Immature natural killer cell (primary cell): ENCODE results near the gene PRPF38B. TPM values are rescaled to one million over a fixed set of nuclear protein-coding genes. Genes with fewer than 3 reads are reported as not detected.
"Not testable (repeated sequence)": the region's sequence is repeated elsewhere in the genome, so short reads cannot be mapped to it uniquely, and the experiment has no call there.

ENCODE experiments used
- DNase-seq, 3 donors: peaks; one replicate each; pipeline ENCODE4 v3.0.0; 2022; ENCODE audit warnings: mixed read lengths in 1 of 3
- H3K27ac Mint-ChIP-seq, 6 donors: one replicate each; pipeline ENCODE4 v1.8.0; 2020; ENCODE audit warnings: mixed read lengths in 6 of 6, mild to moderate bottlenecking in 5 of 6, inconsistent platforms in 4 of 6, moderate library complexity in 3 of 6
- H3K27me3 Mint-ChIP-seq, 3 donors: one replicate each; pipeline ENCODE4 v1.8.0; 2020 to 2021; ENCODE audit warnings: low read depth in 3 of 3, mild to moderate bottlenecking in 3 of 3, mixed read lengths in 3 of 3, moderate library complexity in 3 of 3, inconsistent platforms in 1 of 3
- H3K36me3 Mint-ChIP-seq, 3 donors: one replicate each; pipeline ENCODE4 v1.8.0; 2020; ENCODE audit warnings: mixed read lengths in 3 of 3, inconsistent platforms in 2 of 3, mild to moderate bottlenecking in 2 of 3
- H3K4me1 Mint-ChIP-seq, 2 donors: one replicate each; pipeline ENCODE4 v1.8.0; 2020; ENCODE audit warnings: inconsistent platforms in 2 of 2, mild to moderate bottlenecking in 2 of 2, mixed read lengths in 2 of 2, moderate library complexity in 1 of 2
- H3K4me3 Mint-ChIP-seq, 5 donors: one replicate each; pipeline ENCODE4 v1.8.0; 2020; ENCODE audit warnings: mild to moderate bottlenecking in 5 of 5, mixed read lengths in 5 of 5, inconsistent platforms in 3 of 5, moderate library complexity in 3 of 5
- H3K9me3 Mint-ChIP-seq, 6 donors: one replicate each; pipeline ENCODE4 v1.8.0; 2020; ENCODE audit warnings: mild to moderate bottlenecking in 6 of 6, mixed read lengths in 6 of 6, inconsistent platforms in 4 of 6, moderate library complexity in 3 of 6
- polyA plus RNA-seq, 3 donors: library from polyadenylated mRNA; unstranded; fragments of 300-500 nt; fragmentation: Illumina TruSeq; gene quantifications; one replicate each; pipeline ENCODE4 v1.2.3, GENCODE V29; 2021

PRPF38B gene
- polyA plus RNA-seq, 3 donors from 2014 or later = 11.1 to 36.1 (median 16.5) TPM

GRCh38 chr1:108665067-108665466 is 27.0 kb upstream of the PRPF38B start:
- H3K4me1 Mint-ChIP-seq = peaks cover 27 to 37% of the 10 kb centered on the region in 2 donors
- peak overlapping the region in 1 of 6 donors; percentile 21 for H3K27ac Mint-ChIP-seq
- no peak overlapping the region for H3K4me3 Mint-ChIP-seq
- H3K27me3 Mint-ChIP-seq = peaks cover 8 to 17% (median 12%) of the 10 kb centered on the region in 3 donors
- no peak for DNase-seq
- H3K36me3 Mint-ChIP-seq = peaks cover 0 to 7% (median 4%) of the 10 kb centered on the region in 3 donors
- no peaks in the 10 kb centered on the region for H3K9me3 Mint-ChIP-seq

- Mint-ChIP-seq H3K4me1 (peaks cover 27 to 34% of the 10 kb centered on the region in 2 donors), H3K9me3 (no peaks in the 10 kb centered on the region), H3K27ac (no peak overlapping the region)
These were observed 26.3 kb upstream of the PRPF38B start for GRCh38 chr1:108665771-108666170.

DNA sequence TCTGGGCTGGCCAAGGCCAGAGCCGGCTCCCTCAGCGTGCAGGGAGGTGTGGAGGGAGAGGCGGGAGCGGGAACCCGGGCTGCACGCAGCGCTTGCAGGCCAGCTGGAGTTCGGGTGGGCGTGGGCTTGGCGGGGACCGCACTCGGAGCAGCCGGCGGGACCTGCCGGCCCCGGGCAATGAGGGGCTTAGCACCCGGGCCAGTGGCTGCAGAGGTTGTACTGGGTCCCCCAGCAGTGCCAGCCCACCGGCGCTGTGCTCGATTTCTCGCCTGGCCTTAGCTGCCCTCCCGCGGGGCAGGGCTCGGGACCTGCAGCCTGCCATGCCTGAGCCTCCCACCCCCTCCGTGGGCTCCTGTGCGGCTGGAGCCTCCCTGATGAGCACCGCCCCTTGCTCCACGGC is 24.7 kb upstream of the PRPF38B start:
- not testable (repeated sequence) for H3K27ac Mint-ChIP-seq, H3K4me3 Mint-ChIP-seq, DNase-seq, H3K27me3 Mint-ChIP-seq, H3K9me3 Mint-ChIP-seq
- Mint-ChIP-seq H3K4me1 (peaks cover 24 to 30% of the 10 kb centered on the region in 2 donors), H3K36me3 (peaks cover 0 to 12% (median 4%) of the 10 kb centered on the region in 3 donors)

More at GRCh38 chr1:108665771-108666170, 26.3 kb upstream of the PRPF38B start:
- peaks cover 8 to 10% (median 10%) of the 10 kb centered on the region in 3 donors for H3K27me3 Mint-ChIP-seq
- no peak overlapping the region for H3K4me3 Mint-ChIP-seq
- peaks cover 0 to 7% (median 4%) of the 10 kb centered on the region in 3 donors for H3K36me3 Mint-ChIP-seq
- no peak for DNase-seq

DNA sequence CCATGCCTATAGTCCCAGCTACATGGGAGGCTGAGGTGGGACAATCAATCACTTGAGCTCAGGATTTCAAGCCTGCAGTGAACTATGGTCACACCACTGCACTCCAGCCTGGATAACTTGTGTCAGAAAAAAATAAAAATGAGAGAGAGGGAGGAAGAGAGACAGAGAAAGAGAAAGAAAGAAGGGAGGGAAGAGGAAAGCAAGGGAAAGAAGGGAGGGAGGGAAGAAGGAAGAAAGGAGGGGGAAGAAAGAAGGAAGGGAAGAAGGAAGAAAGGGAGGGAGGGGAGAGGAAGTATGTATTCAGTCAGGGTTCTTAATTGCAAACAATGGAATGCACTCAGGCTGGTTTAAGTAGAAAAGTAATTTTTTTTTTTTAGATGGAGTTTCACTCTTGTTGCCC is 23.3 kb upstream of the PRPF38B start:
- peaks cover 0 to 12% (median 4%) of the 10 kb centered on the region in 3 donors for H3K36me3 Mint-ChIP-seq
- peak overlapping the region in 1 of 5 donors; percentile 15 for H3K4me3 Mint-ChIP-seq
- peaks cover 0 to 1% (median 1%) of the 10 kb centered on the region in 3 donors for H3K27me3 Mint-ChIP-seq
- peaks cover 19 to 20% of the 10 kb centered on the region in 2 donors for H3K4me1 Mint-ChIP-seq
- H3K27ac Mint-ChIP-seq = peak overlapping the region in 1 of 6 donors; percentile 30
- no peaks in the 10 kb centered on the region for H3K9me3 Mint-ChIP-seq
- no peak for DNase-seq

GRCh38 chr1:108669679-108670078 is 22.4 kb upstream of the PRPF38B start:
- no peak for DNase-seq
- H3K4me1 Mint-ChIP-seq = peaks cover 19 to 20% of the 10 kb centered on the region in 2 donors
- H3K27me3 Mint-ChIP-seq = peaks cover 0 to 1% (median 1%) of the 10 kb centered on the region in 3 donors
- H3K4me3 Mint-ChIP-seq = no peak overlapping the region
- H3K36me3 Mint-ChIP-seq = peaks cover 0 to 16% (median 4%) of the 10 kb centered on the region in 3 donors
- no peak overlapping the region for H3K27ac Mint-ChIP-seq
- no peaks in the 10 kb centered on the region for H3K9me3 Mint-ChIP-seq

DNA sequence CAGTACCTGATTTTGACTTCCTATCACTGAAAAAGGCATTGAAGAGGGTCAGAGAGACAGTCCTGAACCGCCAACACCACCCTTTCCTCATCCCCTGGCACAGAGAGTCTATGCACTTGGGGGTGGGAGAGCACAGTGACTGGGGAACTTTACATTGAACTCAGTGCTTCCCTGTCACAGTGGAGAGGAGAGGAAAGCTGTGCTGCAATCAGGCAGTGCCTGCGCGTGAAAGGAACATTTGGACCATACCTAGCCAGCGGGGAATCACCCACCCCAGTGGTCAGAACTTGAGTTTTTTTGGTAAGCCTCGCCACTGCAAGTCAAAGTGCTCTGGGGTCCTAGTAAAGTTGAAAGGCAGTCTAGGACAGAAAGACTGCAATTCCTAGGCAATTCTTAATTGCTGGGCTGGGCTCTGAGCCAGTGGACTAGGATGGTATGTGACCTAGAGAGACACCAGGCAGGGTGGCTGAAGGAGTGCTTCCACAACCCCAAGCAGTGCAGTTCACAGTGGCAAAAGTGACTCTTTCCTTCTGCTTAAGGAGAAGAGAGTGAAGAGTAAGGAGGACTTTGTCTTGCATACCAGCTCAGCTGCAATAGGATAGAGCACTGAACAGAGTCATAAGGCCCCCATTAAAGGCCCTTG is 21.9 kb upstream of the PRPF38B start:
- H3K9me3 Mint-ChIP-seq = no peaks in the 10 kb centered on the region
- no peak overlapping the region for H3K27ac Mint-ChIP-seq

DNA sequence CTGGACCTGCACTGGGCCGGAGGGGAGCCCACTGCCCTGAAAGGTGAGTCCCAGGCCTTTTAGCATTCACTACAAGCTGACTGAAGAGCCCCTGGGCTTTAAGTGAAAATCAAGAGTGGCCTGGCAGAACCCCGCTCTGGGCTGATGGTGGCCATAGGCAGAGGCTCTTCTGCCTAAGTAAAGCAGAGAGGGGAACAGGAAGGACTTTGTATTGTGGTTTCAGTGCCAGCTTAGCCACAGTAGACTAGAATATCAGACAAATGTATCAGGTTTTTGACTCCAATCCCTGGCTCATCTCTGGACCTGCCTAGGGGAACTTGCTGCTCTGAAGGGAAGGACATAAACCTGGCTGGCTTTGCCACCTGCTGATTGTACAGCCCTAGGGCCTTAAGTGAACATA is 21.0 kb upstream of the PRPF38B start:
- Mint-ChIP-seq H3K27ac (peak overlapping the region; percentile 52 to 90 (median 85)), H3K9me3 (no peaks in the 10 kb centered on the region), H3K4me3 (peak overlapping the region in 4 of 5 donors; percentile 14 to 43 (median 30)), H3K36me3 (peaks cover 0 to 16% (median 4%) of the 10 kb centered on the region in 3 donors), H3K4me1 (peaks cover 19 to 20% of the 10 kb centered on the region in 2 donors), H3K27me3 (peaks cover 0 to 1% (median 1%) of the 10 kb centered on the region in 3 donors)
- peak in 2 of 3 donors; percentile 24 to 26 for DNase-seq

More for the DNA sequence above, 21.9 kb upstream of the PRPF38B start:
- no peak for DNase-seq
- Mint-ChIP-seq H3K27me3 (peaks cover 0 to 1% (median 1%) of the 10 kb centered on the region in 3 donors), H3K36me3 (peaks cover 0 to 16% (median 4%) of the 10 kb centered on the region in 3 donors), H3K4me3 (no peak overlapping the region), H3K4me1 (peaks cover 19 to 20% of the 10 kb centered on the region in 2 donors)

DNA sequence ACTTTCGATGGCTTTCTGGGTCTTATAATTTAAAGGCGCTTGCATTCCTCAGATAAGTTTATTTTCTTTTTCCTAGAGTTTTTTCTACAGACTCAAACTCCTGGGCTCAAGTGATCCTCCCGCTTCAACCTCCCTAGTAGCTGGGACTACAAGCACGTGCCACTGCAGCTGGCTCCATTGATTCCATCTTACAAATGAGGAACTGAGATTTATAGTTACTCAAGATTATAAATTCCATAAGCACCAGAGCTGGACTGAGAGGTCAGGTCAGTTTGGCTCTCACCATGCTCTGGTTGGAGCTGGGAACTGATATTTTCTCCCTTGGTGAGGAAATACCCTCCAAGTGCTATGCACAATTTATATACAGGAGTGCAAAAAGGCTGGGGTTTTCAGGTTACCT is 13.4 kb upstream of the PRPF38B start:
- no peak for DNase-seq
- Mint-ChIP-seq H3K27me3 (peaks cover 0 to 2% (median 2%) of the 10 kb centered on the region in 3 donors), H3K4me3 (no peak overlapping the region), H3K36me3 (peaks cover 0 to 4% (median 0%) of the 10 kb centered on the region in 3 donors), H3K27ac (no peak overlapping the region), H3K9me3 (no peaks in the 10 kb centered on the region), H3K4me1 (peaks cover 8 to 11% of the 10 kb centered on the region in 2 donors)

GRCh38 chr1:108679586-108680213 is 12.4 kb upstream of the PRPF38B start:
- Mint-ChIP-seq H3K4me3 (peak overlapping the region; percentile 27 to 68 (median 65)), H3K27me3 (peaks cover 0 to 2% (median 2%) of the 10 kb centered on the region in 3 donors), H3K4me1 (peaks cover 8 to 11% of the 10 kb centered on the region in 2 donors), H3K9me3 (no peaks in the 10 kb centered on the region), H3K36me3 (no peaks in the 10 kb centered on the region), H3K27ac (peak overlapping the region; percentile 23 to 79 (median 56))
- DNase-seq = no peak

- H3K27me3 Mint-ChIP-seq, H3K9me3 Mint-ChIP-seq, DNase-seq, H3K27ac Mint-ChIP-seq, H3K4me3 Mint-ChIP-seq, H3K36me3 Mint-ChIP-seq: not testable (repeated sequence)
- H3K4me1 Mint-ChIP-seq = peaks cover 8 to 11% of the 10 kb centered on the region in 2 donors
These were observed 10.4 kb upstream of the PRPF38B start for GRCh38 chr1:108681701-108682100.

GRCh38 chr1:108685529-108685928 is 6.6 kb upstream of the PRPF38B start:
- peaks cover 0 to 3% (median 0%) of the 10 kb centered on the region in 3 donors for H3K36me3 Mint-ChIP-seq

GRCh38 chr1:108686614-108687313 is 5.3 kb upstream of the PRPF38B start:
- DNase-seq = no peak
- no peaks in the 10 kb centered on the region for H3K9me3 Mint-ChIP-seq
- peaks cover 0 to 2% (median 0%) of the 10 kb centered on the region in 3 donors for H3K27me3 Mint-ChIP-seq
- H3K4me3 Mint-ChIP-seq = no peak overlapping the region
- peaks cover 15 to 17% of the 10 kb centered on the region in 2 donors for H3K4me1 Mint-ChIP-seq
- H3K36me3 Mint-ChIP-seq = peaks cover 0 to 3% (median 0%) of the 10 kb centered on the region in 3 donors
- H3K27ac Mint-ChIP-seq = no peak overlapping the region

More at GRCh38 chr1:108685529-108685928, 6.6 kb upstream of the PRPF38B start:
- Mint-ChIP-seq H3K4me1 (peaks cover 2 to 5% of the 10 kb centered on the region in 2 donors), H3K9me3 (no peaks in the 10 kb centered on the region), H3K4me3 (no peak overlapping the region), H3K27me3 (peaks cover 0 to 4% (median 0%) of the 10 kb centered on the region in 3 donors), H3K27ac (no peak overlapping the region)
- no peak for DNase-seq

DNA sequence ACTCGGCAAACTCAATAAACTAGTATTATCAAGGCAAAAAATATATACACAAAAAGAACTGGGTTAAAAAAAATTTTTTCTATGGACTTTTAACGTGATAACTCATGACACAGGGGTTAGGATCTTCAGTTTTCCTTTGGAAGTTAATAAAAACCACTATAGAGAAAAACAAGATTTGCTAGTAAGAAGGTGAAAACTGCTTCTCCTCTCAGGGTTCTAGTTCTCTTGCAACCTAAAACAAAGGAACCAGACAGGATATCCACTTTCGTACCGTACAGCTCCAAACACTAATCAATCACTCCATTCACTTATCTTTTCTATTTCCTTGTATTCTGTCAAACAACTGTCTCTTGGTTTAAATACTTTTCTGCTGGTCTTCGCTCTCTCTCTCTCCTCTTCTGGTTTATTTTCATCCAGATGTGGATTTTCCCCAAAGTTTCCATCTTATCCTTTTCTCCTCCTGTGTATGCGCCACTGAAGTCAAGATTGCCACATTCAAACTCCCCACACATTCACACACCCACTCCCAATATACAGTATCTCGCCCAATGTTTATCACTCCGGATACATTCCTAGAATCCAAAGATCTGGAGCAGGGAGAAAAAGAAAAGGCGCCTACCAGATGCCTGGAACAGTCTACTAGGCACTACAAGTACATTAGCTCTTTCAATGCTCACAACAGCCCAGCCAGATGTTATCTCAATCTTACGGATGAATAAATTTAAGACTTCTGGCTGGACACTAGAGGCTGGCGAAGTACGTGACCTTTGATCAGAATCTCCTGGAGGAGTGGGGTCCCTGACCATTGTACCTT is 775 bp upstream of the PRPF38B start:
- H3K27ac Mint-ChIP-seq = peak overlapping the region; percentile 91 to 99 (median 97)
- H3K27me3 Mint-ChIP-seq = peaks cover 8 to 18% (median 14%) of the 10 kb centered on the region in 3 donors
- DNase-seq = no peak
- peaks cover 4 to 6% (median 4%) of the 10 kb centered on the region in 3 donors for H3K36me3 Mint-ChIP-seq
- peaks cover 40 to 56% of the 10 kb centered on the region in 2 donors for H3K4me1 Mint-ChIP-seq
- H3K4me3 Mint-ChIP-seq = peak overlapping the region; percentile 88 to 95 (median 91)
- H3K9me3 Mint-ChIP-seq = no peaks in the 10 kb centered on the region
